ENCODE results near the gene ATP5PO.

- TF ChIP-seq CTCF (IDR thresholded peaks at IDR 0.05 in 4 of 5, conservative IDR thresholded peaks at IDR 0.05 in 1 of 5), result no peak
- no peak for TF ChIP-seq POLR2A (IDR thresholded peaks at IDR 0.05)
Measured at GRCh38 chr21:33881689-33882440, 33.7 kb downstream of the ATP5PO start.

Measured in gastrocnemius medialis (tissue), 4 donors.